Stomach (tissue), 19 donors: ENCODE data around the gene MOG. TPM values are rescaled to one million over a fixed set of nuclear protein-coding genes. Genes with fewer than 3 reads are reported as not detected.

Source experiments
- DNase-seq, 2 donors: peaks; one replicate each; pipeline versions ENCODE4 v3.0.0 to v3.0.0-alpha.2; 2013 to 2019
- H3K27ac ChIP-seq, 5 donors: fragments of 200-600 bp in 4 of 5; sonication (generic) in 4 of 5; one replicate each; pipeline ENCODE4 v1.5.1; 2013 to 2019; ENCODE audit warnings: mild to moderate bottlenecking in 1 of 5, moderate library complexity in 1 of 5
- H3K27me3 ChIP-seq, 3 donors: fragments of 200-600 bp; sonication (generic); one replicate each; pipeline ENCODE4 v1.5.1; 2017 to 2019; ENCODE audit warnings: mixed run types in 1 of 3
- H3K36me3 ChIP-seq, 4 donors: fragments of 200-600 bp; sonication (generic); 1 replicate in 3 of 4; 2 replicates in 1 of 4; pipeline ENCODE4 v1.5.1; 2016 to 2019
- H3K4me1 ChIP-seq, 4 donors: fragments of 200-600 bp; sonication (generic); one replicate each; pipeline ENCODE4 v1.5.1; 2016 to 2019
- H3K4me3 ChIP-seq, 4 donors: fragments of 200-600 bp; sonication (generic) in 3 of 4; one replicate each; pipeline ENCODE4 v1.5.1; 2016 to 2019; ENCODE audit warnings: mild to moderate bottlenecking in 1 of 4
- H3K9me3 ChIP-seq, 4 donors: fragments of 200-600 bp; sonication (generic); one replicate each; pipeline ENCODE4 v1.5.1; 2016 to 2019
- EP300 ChIP-seq: sonication (generic); formaldehyde crosslinking; IDR thresholded peaks from one replicate; pipeline ENCODE4 v1.6.1; 2017; ENCODE audit warnings: antibody characterized with exemption
- POLR2A ChIP-seq, 4 donors: fragments of 450-650 bp; IDR thresholded peaks; one replicate each; pipeline ENCODE4 v1.6.1; 2016; ENCODE audit warnings: antibody characterized with exemption in 4 of 4, control low read depth in 2 of 4, mild to moderate bottlenecking in 1 of 4, moderate library complexity in 1 of 4
- POLR2AphosphoS5 ChIP-seq, 3 donors: sonication (generic); formaldehyde crosslinking; IDR thresholded peaks; one replicate each; pipeline ENCODE4 v1.6.1; 2016; ENCODE audit warnings: antibody characterized with exemption in 3 of 3
- WGBS, 5 donors: extraction: QIAGEN DNeasy Blood & Tissue Kit in 3 of 5; methylation state at CpG; one replicate each; pipeline versions ENCODE4 v1.1.5 to v1.1.7; 2013 to 2018; 5-methylcytosine and 5-hydroxymethylcytosine counted together
- intact Hi-C: fragments of 100-400 bp; cut with DNase I; formaldehyde crosslinking; loops from one replicate; pipeline ENCODE4 v1.15.1; 2023; ENCODE audit warnings: low total_unique reads
- long read RNA-seq, 10 donors: transcript quantifications; one replicate each; lab custom pipeline, GENCODE V29; 2026
- polyA plus RNA-seq, 3 donors: library from polyadenylated mRNA; stranded (reverse); fragments of 200-250 nt; gene quantifications; one replicate each; pipeline ENCODE4 v1.2.3, GENCODE V29; 2013
- total RNA-seq, 5 donors: library from RNA; depleted of rRNA; stranded (reverse); fragments of >200 nt; gene quantifications; one replicate each; pipeline versions ENCODE4 v1.1.0 to v1.2.3, GENCODE V29; 2014 to 2016
- TF ChIP-seq, protein P1 (sequence below), 7 experiments: fragments of 450-650 bp in 4 of 7; fragments of 200-600 bp in 3 of 7; sonication (generic) in 3 of 7; IDR thresholded peaks; one replicate each; pipeline ENCODE4 v1.5.1; 2016 to 2019; ENCODE audit warnings: antibody characterized with exemption in 7 of 7, control low read depth in 2 of 7, mild to moderate bottlenecking in 1 of 7
- donor health status: healthy with polysubstance abuse.
- donor health status: Bipolar disorder and iron deficiency.
- donor health status: healthy.

MOG gene
- total RNA-seq = not detected
- polyA plus RNA-seq = not detected
- long read RNA-seq, donor 1 = 0 reads
- long read RNA-seq, donor 2 = 0 reads
- long read RNA-seq, donor 3 = 0 reads
- long read RNA-seq, donor 4, partial matches to known transcripts = 5 of 5 reads
- long read RNA-seq, donor 4, other reads (novel, unspliced or antisense) = 0 of 5 reads
- long read RNA-seq, donor 5 = 0 reads
- long read RNA-seq, donor 6 = 0 reads
- long read RNA-seq, donor 7 = 0 reads
- long read RNA-seq, donor 8, partial matches to known transcripts = 11 of 11 reads
- long read RNA-seq, donor 8, other reads (novel, unspliced or antisense) = 0 of 11 reads
- long read RNA-seq, donor 9 = 0 reads
- long read RNA-seq, donor 10 = 0 reads

DNA sequence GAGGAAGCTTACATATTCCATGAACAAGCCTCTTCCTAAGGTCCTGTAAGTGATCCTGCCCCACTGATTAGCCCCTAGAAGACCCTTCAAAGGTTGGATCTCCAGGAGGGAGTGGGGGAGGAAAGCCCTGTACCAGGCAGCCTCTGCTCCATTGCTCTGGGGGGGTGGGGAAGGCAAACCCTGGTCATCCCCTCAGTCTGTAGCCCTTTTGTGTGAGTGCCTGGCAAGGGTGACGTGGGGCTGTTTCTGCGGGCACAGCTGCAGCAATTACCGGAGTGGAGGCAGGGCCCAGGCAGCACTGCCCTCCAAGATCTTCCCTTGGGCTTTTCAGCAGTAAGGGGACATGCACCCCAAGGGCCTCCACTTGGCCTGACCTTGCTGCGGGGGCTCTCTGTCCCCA lies at the start of gene MOG:
TSS of gene MOG (plus strand) at position 295 of the 400 bp plus-strand sequence. CDS start 118 bp downstream, outside the sequence.
- intact Hi-C loops = no loop called here
- TF ChIP-seq EP300 = no peak
- TF ChIP-seq POLR2A (IDR thresholded peaks at IDR 0.05) = no peak
- no peak for TF ChIP-seq POLR2AphosphoS5 (IDR thresholded peaks at IDR 0.05)
- TF ChIP-seq, protein P1, sequence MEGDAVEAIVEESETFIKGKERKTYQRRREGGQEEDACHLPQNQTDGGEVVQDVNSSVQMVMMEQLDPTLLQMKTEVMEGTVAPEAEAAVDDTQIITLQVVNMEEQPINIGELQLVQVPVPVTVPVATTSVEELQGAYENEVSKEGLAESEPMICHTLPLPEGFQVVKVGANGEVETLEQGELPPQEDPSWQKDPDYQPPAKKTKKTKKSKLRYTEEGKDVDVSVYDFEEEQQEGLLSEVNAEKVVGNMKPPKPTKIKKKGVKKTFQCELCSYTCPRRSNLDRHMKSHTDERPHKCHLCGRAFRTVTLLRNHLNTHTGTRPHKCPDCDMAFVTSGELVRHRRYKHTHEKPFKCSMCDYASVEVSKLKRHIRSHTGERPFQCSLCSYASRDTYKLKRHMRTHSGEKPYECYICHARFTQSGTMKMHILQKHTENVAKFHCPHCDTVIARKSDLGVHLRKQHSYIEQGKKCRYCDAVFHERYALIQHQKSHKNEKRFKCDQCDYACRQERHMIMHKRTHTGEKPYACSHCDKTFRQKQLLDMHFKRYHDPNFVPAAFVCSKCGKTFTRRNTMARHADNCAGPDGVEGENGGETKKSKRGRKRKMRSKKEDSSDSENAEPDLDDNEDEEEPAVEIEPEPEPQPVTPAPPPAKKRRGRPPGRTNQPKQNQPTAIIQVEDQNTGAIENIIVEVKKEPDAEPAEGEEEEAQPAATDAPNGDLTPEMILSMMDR (IDR thresholded peaks at IDR 0.05) = no peak
- H3K9me3 ChIP-seq = no peaks in the 10 kb centered on the region
- H3K4me1 ChIP-seq = peaks cover 0 to 8% (median 0%) of the 10 kb centered on the region in 4 donors
- no peak within 1 kb of the TSS for H3K4me3 ChIP-seq
- peaks cover 0 to 38% (median 0%) of the 10 kb centered on the region in 3 donors for H3K27me3 ChIP-seq
- H3K36me3 ChIP-seq = no peaks in the 10 kb centered on the region
- H3K27ac ChIP-seq = no peak within 1 kb of the TSS
- 79 to 100% (median 88%) methylated on average over 1 to 4 of the region's 4 CpGs for WGBS, 5 donors
- DNase-seq = no peak

DNA sequence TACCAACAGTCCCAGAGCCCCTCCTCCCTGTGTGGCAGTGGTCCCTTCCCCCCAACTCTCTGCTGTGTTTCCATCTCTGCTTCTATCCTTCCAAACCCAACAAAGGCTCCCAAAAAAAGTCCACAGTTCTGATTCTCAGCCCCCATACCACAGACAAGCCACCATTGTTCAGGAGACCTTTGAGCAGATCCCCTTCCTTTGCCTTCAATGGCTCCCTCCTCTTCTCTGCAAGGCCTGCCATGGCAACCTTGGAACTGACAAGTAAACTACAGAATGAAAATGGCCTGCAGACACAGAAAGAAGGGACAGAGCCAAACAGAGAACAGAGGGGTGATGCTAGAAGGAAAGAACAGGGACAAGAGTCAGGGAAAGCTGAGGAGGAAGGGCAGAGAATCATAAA lies 48.8 kb upstream of the MOG start:
- H3K9me3 ChIP-seq = no peaks in the 10 kb centered on the region
- no peak overlapping the region for H3K27ac ChIP-seq
- H3K27me3 ChIP-seq = no peaks in the 10 kb centered on the region
- TF ChIP-seq, protein P1 (IDR thresholded peaks at IDR 0.05) = no peak
- no peak for TF ChIP-seq POLR2A (IDR thresholded peaks at IDR 0.05)
- DNase-seq = no peak
- no peak overlapping the region for H3K4me3 ChIP-seq
- peaks cover 40 to 98% (median 96%) of the 10 kb centered on the region in 4 donors for H3K36me3 ChIP-seq
- H3K4me1 ChIP-seq = no peaks in the 10 kb centered on the region
- intact Hi-C loops = no loop called here

DNA sequence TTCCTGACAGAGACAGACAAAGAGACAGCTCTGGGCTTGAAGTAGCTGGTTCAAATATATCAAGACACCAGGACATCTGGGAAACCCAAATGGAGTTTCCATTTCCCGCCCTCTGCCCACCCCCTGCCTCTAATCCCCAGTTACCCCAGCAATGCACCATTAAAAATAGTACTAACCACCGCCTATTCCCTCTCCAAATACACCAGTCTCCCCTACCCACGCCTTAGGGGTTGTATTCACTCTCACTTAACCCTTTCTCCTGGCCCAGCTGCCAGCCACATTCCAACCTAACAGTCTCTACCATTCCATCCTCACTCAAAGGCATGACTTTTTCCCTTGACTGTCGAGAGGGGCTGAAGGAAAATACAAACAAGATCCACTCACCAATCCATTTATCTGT lies 46.4 kb upstream of the MOG start:
- DNase-seq = no peak
- intact Hi-C loops = no loop called here
- H3K4me1 ChIP-seq = no peaks in the 10 kb centered on the region
- H3K9me3 ChIP-seq = no peaks in the 10 kb centered on the region
- TF ChIP-seq POLR2A (IDR thresholded peaks at IDR 0.05) = no peak
- TF ChIP-seq EP300 = no peak
- TF ChIP-seq POLR2AphosphoS5 (IDR thresholded peaks at IDR 0.05) = no peak
- TF ChIP-seq, protein P1 (IDR thresholded peaks at IDR 0.05) = no peak
- no peak overlapping the region for H3K27ac ChIP-seq
- no peak overlapping the region for H3K4me3 ChIP-seq
- 80 to 94% (median 91%) methylated on average over 4 of the region's 4 CpGs for WGBS, 5 donors
- peaks cover 42 to 95% (median 89%) of the 10 kb centered on the region in 4 donors for H3K36me3 ChIP-seq
- H3K27me3 ChIP-seq = no peaks in the 10 kb centered on the region

GRCh38 chr6:29611426-29611825 lies 45.5 kb upstream of the MOG start:
- 81 to 94% (median 90%) methylated on average over 4 of the region's 4 CpGs for WGBS, 5 donors
- Histone ChIP-seq H3K4me1 (no peaks in the 10 kb centered on the region), H3K9me3 (no peaks in the 10 kb centered on the region), H3K27ac (no peak overlapping the region), H3K36me3 (peaks cover 42 to 95% (median 86%) of the 10 kb centered on the region in 4 donors), H3K4me3 (no peak overlapping the region), H3K27me3 (no peaks in the 10 kb centered on the region)
- no peak for DNase-seq
- intact Hi-C loops = no loop called here
- TF ChIP-seq, protein P1 (IDR thresholded peaks at IDR 0.05) = no peak
- TF ChIP-seq EP300 (no peak), POLR2A (IDR thresholded peaks at IDR 0.05) (no peak), POLR2AphosphoS5 (IDR thresholded peaks at IDR 0.05) (no peak)
